WERI-Rb-1 (cell line): ENCODE data around the gene ODF2.
A peak's percentile ranks its signal among the peaks of the same experiment; 100 is the strongest.
"Not testable (repeated sequence)": the region's sequence is repeated elsewhere in the genome, so short reads cannot be mapped to it uniquely, and the experiment has no call there.

Experiments used
- DNase-seq: peaks from one replicate; pipeline ENCODE4 v3.0.0-alpha.2; 2020
- H3K27ac ChIP-seq: fragments of 250-450 bp; sonication (Bioruptor Pico); 2 replicates; pipeline ENCODE4 v1.5.1; 2020; ENCODE audit warnings: mild to moderate bottlenecking, moderate library complexity
- H3K27me3 ChIP-seq: fragments of 250-450 bp; sonication (Bioruptor Pico); 2 replicates; pipeline ENCODE4 v1.5.1; 2021; ENCODE audit warnings: mild to moderate bottlenecking, low read depth, moderate library complexity; ENCODE audit not compliant: insufficient read depth, severe bottlenecking
- H3K36me3 ChIP-seq: fragments of 250-450 bp; sonication (Bioruptor Pico); 2 replicates; pipeline ENCODE4 v1.5.1; 2020; ENCODE audit warnings: mild to moderate bottlenecking, moderate library complexity
- H3K4me3 ChIP-seq: 2 replicates; pipeline ENCODE4 v1.5.1; 2011; ENCODE audit warnings: low read depth, mild to moderate bottlenecking, control low read depth, low read length
- H3K9me3 ChIP-seq: fragments of 250-450 bp; sonication (Bioruptor Pico); 2 replicates; pipeline ENCODE4 v1.5.1; 2021; ENCODE audit warnings: mild to moderate bottlenecking, moderate library complexity; ENCODE audit not compliant: severe bottlenecking
- TF ChIP-seq, protein P1 (sequence below): IDR thresholded peaks from 2 replicates; pipeline ENCODE4 v1.5.1; 2011; ENCODE audit warnings: low read depth, mild to moderate bottlenecking, control low read depth, inconsistent platforms, low read length

ODF2 gene

DNA sequence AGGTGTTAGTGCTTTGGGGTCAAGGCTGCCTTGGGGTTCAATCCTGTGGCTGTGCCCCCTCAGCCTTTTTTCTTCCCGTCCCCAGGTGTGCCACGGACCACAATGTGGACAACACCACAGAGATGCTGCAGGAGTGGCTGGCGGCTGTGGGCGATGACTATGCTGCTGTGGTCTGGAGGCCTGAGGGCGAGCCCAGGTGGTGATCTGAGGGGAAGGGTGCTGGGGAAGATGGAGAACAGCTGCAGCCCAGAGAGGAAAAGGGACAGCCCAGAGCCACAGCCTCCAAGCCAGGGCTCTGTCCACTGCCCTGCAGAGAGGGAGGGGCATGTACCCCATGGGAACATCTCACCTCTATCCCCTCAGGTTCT, 33.0 kb upstream of the ODF2 start:
- no peaks in the 10 kb centered on the region for H3K9me3 ChIP-seq
- H3K27me3 ChIP-seq, result no peaks in the 10 kb centered on the region
- TF ChIP-seq, protein P1, sequence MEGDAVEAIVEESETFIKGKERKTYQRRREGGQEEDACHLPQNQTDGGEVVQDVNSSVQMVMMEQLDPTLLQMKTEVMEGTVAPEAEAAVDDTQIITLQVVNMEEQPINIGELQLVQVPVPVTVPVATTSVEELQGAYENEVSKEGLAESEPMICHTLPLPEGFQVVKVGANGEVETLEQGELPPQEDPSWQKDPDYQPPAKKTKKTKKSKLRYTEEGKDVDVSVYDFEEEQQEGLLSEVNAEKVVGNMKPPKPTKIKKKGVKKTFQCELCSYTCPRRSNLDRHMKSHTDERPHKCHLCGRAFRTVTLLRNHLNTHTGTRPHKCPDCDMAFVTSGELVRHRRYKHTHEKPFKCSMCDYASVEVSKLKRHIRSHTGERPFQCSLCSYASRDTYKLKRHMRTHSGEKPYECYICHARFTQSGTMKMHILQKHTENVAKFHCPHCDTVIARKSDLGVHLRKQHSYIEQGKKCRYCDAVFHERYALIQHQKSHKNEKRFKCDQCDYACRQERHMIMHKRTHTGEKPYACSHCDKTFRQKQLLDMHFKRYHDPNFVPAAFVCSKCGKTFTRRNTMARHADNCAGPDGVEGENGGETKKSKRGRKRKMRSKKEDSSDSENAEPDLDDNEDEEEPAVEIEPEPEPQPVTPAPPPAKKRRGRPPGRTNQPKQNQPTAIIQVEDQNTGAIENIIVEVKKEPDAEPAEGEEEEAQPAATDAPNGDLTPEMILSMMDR, result no peak
- H3K27ac ChIP-seq, result no peak overlapping the region
- DNase-seq, result no peak
- H3K4me3 ChIP-seq, result no peak overlapping the region
- H3K36me3 ChIP-seq, result peaks cover 19% of the 10 kb centered on the region

GRCh38 chr9:128423356-128423755, 32.5 kb upstream of the ODF2 start:
- H3K27me3 ChIP-seq, DNase-seq, H3K27ac ChIP-seq, H3K4me3 ChIP-seq, H3K9me3 ChIP-seq: not testable (repeated sequence)
- peaks cover 22% of the 10 kb centered on the region for H3K36me3 ChIP-seq

DNA sequence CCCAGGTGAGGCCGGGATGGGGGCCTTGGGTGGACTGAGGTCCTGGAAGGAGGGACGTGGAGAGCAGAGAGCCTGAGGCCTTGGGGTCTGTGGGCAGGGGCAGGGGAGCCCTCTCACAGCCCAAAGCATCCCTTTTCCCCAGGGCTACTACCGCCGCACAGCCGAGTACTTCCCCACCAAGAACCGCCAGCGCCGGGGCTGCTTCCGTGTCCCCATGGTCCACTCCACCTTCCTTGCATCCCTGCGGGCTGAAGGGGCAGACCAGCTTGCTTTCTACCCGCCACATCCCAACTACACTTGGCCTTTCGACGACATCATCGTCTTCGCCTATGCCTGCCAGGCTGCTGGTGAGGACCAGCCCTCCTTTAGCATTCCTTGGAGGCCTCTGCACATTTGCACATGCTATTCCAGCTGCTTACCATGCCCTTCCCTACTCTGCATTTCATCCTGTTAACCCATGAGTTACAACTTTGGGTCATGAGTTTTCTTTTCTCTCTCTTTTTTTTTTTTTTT, 31.5 kb upstream of the ODF2 start:
- no peaks in the 10 kb centered on the region for H3K27me3 ChIP-seq
- TF ChIP-seq, protein P1, result no peak
- no peak overlapping the region for H3K4me3 ChIP-seq
- peaks cover 24% of the 10 kb centered on the region for H3K36me3 ChIP-seq
- no peak overlapping the region for H3K27ac ChIP-seq
- no peak for DNase-seq
- no peaks in the 10 kb centered on the region for H3K9me3 ChIP-seq

GRCh38 chr9:128428644-128429512, 26.9 kb upstream of the ODF2 start:
- DNase-seq, result peak; percentile 28
- TF ChIP-seq, protein P1, result no peak
- Histone ChIP-seq H3K36me3 (peaks cover 35% of the 10 kb centered on the region), H3K27ac (peak overlapping the region; percentile 73), H3K4me3 (no peak overlapping the region), H3K9me3 (no peaks in the 10 kb centered on the region), H3K27me3 (no peaks in the 10 kb centered on the region)

- TF ChIP-seq, protein P1, result peak; percentile 63
- H3K4me3 ChIP-seq, result no peak overlapping the region
- H3K36me3 ChIP-seq, result peaks cover 35% of the 10 kb centered on the region
- H3K27ac ChIP-seq, result peak overlapping the region; percentile 73
- H3K9me3 ChIP-seq, result no peaks in the 10 kb centered on the region
- DNase-seq, result peak; percentile 89
- no peaks in the 10 kb centered on the region for H3K27me3 ChIP-seq
Measured at GRCh38 chr9:128429513-128430086, 26.2 kb upstream of the ODF2 start.

GRCh38 chr9:128431207-128431606, 24.6 kb upstream of the ODF2 start:
- H3K4me3 ChIP-seq, result no peak overlapping the region
- TF ChIP-seq, protein P1, result no peak
- DNase-seq, result no peak
- no peaks in the 10 kb centered on the region for H3K9me3 ChIP-seq
- H3K27ac ChIP-seq, result no peak overlapping the region
- peaks cover 38% of the 10 kb centered on the region for H3K36me3 ChIP-seq
- no peaks in the 10 kb centered on the region for H3K27me3 ChIP-seq
